KMS-11 (cell line): Measurements from ENCODE around the gene ZNF296.
A peak's percentile ranks its signal among the peaks of the same experiment; 100 is the strongest.

Experiments used
- H2AFZ ChIP-seq: fragments of 200-600 bp; sonication (generic); 2 replicates; pipeline ENCODE4 v1.6.1; 2016; ENCODE audit warnings: antibody characterized with exemption, mixed run types, low read depth
- H3K27ac ChIP-seq: fragments of 200-600 bp; sonication (generic); 2 replicates; pipeline ENCODE4 v1.6.1; 2016; ENCODE audit warnings: mild to moderate bottlenecking, mixed run types
- H3K27me3 ChIP-seq: fragments of 200-600 bp; sonication (generic); 2 replicates; pipeline ENCODE4 v1.6.1; 2017; ENCODE audit warnings: mild to moderate bottlenecking, low read depth, mixed run types, moderate library complexity; ENCODE audit not compliant: insufficient read depth
- H3K36me3 ChIP-seq: fragments of 200-600 bp; sonication (generic); 2 replicates; pipeline ENCODE4 v1.6.1; 2017; ENCODE audit warnings: mild to moderate bottlenecking, mixed run types; ENCODE audit not compliant: insufficient read depth
- H3K4me1 ChIP-seq: fragments of 200-600 bp; sonication (generic); 2 replicates; pipeline ENCODE4 v1.6.1; 2016; ENCODE audit warnings: mild to moderate bottlenecking, low read depth, mixed run types; ENCODE audit not compliant: poor library complexity, severe bottlenecking
- H3K4me2 ChIP-seq: fragments of 200-600 bp; sonication (generic); 2 replicates; pipeline ENCODE4 v1.7.0; 2016; ENCODE audit warnings: mild to moderate bottlenecking, mixed run types
- H3K4me3 ChIP-seq: fragments of 200-600 bp; sonication (generic); IDR thresholded peaks from 2 replicates; pipeline ENCODE4 v1.6.1; 2017; ENCODE audit warnings: low read depth, low read length, mixed read lengths; ENCODE audit not compliant: insufficient read depth
- H3K79me2 ChIP-seq: fragments of 200-600 bp; sonication (generic); 2 replicates; pipeline ENCODE4 v1.6.1; 2016; ENCODE audit warnings: low read depth, mixed run types; ENCODE audit not compliant: insufficient read depth
- H3K9ac ChIP-seq: fragments of 200-600 bp; sonication (generic); 2 replicates; pipeline ENCODE4 v1.6.1; 2016; ENCODE audit warnings: mild to moderate bottlenecking, mixed run types
- H4K20me1 ChIP-seq: fragments of 200-600 bp; sonication (generic); 2 replicates; pipeline ENCODE4 v1.6.1; 2016; ENCODE audit warnings: mild to moderate bottlenecking, mixed run types; ENCODE audit not compliant: insufficient read depth
- TF ChIP-seq, protein P1 (sequence below): fragments of 200-600 bp; sonication (generic); conservative IDR thresholded peaks from 2 replicates; pipeline ENCODE4 v1.6.1; 2017; ENCODE audit warnings: low read depth, mild to moderate bottlenecking, antibody characterized with exemption, low read length, moderate library complexity, mixed read lengths

Gene ZNF296

DNA sequence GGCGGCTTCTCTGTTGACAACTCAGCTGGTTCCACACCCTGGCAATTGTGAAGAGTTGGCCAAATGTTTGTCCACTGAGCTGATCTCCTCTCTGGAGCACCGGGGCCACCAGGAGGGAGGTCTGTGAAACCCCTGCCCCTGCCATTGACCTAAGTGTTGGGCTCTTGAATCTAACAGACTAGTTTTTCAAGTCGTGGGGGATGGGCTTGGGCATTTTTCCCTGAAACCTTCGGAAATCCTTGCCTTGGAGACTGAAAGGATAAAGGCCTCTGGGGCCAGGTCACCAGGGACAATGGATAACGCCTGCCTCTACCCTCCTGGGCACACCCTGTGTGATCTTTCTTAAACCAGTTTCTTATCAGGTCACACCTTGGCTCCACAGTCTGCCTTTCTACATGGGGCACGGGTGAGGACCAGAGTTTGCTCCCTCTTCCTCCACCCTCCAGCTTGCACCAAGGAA lies 3.7 kb upstream of the ZNF296 start:
- H3K4me2 ChIP-seq, result peak overlapping the region; percentile 63
- H3K9ac ChIP-seq, result peak overlapping the region; percentile 82; the same call in 1 of the 2 replicates
- H4K20me1 ChIP-seq, result no peaks in the 10 kb centered on the region; the same call in 1 of the 2 replicates
- H3K27ac ChIP-seq, result peak overlapping the region; percentile 64
- peaks cover 77% of the 10 kb centered on the region for H3K79me2 ChIP-seq
- TF ChIP-seq, protein P1, sequence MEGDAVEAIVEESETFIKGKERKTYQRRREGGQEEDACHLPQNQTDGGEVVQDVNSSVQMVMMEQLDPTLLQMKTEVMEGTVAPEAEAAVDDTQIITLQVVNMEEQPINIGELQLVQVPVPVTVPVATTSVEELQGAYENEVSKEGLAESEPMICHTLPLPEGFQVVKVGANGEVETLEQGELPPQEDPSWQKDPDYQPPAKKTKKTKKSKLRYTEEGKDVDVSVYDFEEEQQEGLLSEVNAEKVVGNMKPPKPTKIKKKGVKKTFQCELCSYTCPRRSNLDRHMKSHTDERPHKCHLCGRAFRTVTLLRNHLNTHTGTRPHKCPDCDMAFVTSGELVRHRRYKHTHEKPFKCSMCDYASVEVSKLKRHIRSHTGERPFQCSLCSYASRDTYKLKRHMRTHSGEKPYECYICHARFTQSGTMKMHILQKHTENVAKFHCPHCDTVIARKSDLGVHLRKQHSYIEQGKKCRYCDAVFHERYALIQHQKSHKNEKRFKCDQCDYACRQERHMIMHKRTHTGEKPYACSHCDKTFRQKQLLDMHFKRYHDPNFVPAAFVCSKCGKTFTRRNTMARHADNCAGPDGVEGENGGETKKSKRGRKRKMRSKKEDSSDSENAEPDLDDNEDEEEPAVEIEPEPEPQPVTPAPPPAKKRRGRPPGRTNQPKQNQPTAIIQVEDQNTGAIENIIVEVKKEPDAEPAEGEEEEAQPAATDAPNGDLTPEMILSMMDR, result no peak
- H3K4me3 ChIP-seq, result no peak overlapping the region
- 0 out of 2 replicates have a peak overlapping the region, but pooled peaks have one; percentile 57 for H2AFZ ChIP-seq
- H3K4me1 ChIP-seq, result peaks cover 40% of the 10 kb centered on the region
- H3K36me3 ChIP-seq, result no peaks in the 10 kb centered on the region
- no peaks in the 10 kb centered on the region for H3K27me3 ChIP-seq

DNA sequence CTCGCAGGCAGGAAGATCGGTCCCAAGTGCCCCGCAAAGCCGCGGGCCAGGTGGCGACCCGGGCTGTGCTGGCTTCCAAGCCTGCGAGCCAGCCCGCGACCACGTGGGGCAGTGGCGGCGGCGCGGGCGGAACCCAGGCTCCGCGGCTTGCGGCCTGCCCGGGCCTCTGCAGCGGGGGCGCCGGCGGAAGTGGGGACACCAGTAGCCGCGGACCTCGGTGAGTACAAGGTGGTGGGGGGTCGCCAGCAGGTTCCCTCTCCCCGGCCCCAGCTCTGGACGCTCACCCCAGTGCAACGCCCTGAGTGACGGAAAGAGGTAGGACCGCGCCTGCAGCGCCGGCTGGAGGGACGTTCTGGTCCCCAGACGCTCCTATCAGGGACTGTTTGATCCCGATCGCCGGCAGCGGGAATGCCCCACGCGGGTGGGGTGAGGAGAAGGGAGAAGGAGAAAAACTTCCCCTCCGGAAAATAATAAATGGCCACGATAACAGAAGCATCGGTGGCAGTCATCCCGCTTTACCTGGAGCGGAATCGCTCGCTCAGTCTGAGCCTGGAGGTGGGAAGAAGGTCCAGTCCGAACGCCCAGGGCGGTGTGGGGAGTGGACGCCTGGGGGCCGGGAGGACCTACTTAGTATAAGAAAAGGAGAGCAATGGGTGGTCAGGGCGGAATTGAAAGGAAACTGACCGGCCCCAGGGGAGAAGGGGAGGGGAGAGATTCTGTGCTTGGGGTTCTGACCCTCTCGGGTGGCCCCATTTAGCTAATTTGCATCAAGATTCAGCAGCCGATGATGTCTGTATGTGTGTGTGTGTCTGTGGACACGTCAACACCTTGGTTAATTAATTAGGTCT lies 3.0 kb upstream of the ZNF296 start, which contains the start of gene GEMIN7:
Gene GEMIN7, plus strand, starts transcription at position 198 of the 848 bp plus-strand sequence. CDS start 10,855 bp downstream, outside the sequence.
- Histone ChIP-seq H3K4me1 (peaks cover 47% of the 10 kb centered on the region), H4K20me1 (no peaks in the 10 kb centered on the region), H3K9ac (peak within 1 kb of the TSS; percentile 82), H3K27ac (peak within 1 kb of the TSS; percentile 64), H3K27me3 (no peaks in the 10 kb centered on the region), H3K79me2 (peaks cover 77% of the 10 kb centered on the region), H3K4me2 (peak within 1 kb of the TSS; percentile 63), H3K4me3 (no peak within 1 kb of the TSS), H2AFZ (peak within 1 kb of the TSS; percentile 57), H3K36me3 (no peaks in the 10 kb centered on the region)
- TF ChIP-seq, protein P1, result no peak

DNA sequence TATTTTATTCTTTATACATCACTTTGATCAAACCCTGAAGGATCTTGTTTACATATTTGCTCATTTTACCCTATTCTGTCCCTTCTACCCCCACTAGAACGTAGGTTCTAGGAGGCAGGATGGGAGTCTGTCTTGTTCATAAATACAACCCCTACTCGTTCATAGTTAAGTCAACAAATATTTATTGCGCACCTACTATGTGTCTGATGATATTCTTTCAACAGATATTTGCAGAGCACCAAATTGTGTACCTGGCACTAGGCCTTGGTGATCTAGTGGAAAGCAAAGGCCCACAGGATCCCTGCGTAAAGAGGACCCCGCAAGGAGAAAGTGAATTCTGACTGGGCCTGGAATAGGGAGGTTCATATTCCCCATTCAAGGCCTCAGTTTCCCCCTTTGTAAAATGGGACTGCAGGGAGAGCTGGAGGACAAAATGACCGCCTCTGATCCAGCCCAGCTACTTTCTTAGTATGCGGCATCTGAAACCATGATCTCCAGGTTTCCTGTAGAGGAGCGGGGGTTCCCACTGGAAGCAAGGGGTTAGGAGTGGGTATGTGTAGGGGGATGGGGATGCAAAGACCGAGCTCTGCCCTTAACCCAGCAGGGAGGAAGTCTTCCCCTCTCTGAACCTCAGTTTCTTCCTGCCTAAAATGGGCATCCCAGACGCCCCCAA lies 2.2 kb upstream of the ZNF296 start:
- H3K36me3 ChIP-seq, result no peaks in the 10 kb centered on the region
- peak overlapping the region; percentile 63 for H3K4me2 ChIP-seq
- peak overlapping the region; percentile 64 for H3K27ac ChIP-seq
- TF ChIP-seq, protein P1, result no peak
- H3K27me3 ChIP-seq, result no peaks in the 10 kb centered on the region
- H3K4me3 ChIP-seq, result no peak overlapping the region
- peaks cover 54% of the 10 kb centered on the region for H3K4me1 ChIP-seq
- H4K20me1 ChIP-seq, result no peaks in the 10 kb centered on the region
- H3K9ac ChIP-seq, result peak overlapping the region; percentile 82
- peak overlapping the region; percentile 57 for H2AFZ ChIP-seq
- H3K79me2 ChIP-seq, result peaks cover 80% of the 10 kb centered on the region

DNA sequence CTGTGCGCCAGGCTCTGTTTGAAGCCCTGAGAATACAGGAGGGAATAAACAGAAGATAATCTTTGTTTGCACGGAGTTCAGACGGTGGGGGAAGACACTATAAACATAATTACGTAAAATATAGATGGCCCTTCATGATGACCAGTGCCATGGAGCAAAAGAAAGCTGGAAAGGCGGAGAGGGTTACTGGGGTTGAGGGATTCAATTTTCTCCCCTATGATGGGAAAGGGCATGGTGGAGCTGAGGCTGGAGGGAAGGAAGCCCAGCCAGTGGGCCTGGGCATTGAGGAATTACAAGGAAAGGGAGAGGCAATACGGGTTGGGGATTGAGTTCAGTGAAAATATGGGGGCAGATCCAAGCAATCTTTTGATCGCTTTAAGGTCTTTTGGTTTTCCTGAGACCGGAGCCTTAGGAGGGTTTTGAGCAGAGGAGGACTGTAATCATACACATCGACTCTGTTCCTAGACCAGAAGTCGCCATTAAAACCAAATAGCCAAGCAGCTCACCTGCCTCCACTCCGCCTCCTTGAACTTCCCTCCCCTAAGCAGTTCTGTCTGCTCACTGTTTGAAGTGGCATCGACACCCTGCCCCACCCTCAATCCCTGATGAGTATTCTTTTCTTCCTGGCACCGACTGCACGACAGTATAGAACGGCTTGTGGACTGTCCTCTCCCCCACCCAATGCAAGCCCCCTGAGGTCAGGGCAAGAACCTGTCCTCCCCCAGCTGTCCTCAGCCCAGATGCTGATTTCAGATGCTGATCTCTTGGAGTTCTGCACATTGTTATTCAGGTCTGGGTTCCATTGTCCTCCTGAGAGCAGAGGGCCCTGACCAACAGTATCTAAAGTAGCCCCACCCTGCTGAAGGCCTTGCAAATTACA lies 813 bp upstream of the ZNF296 start:
- Histone ChIP-seq H2AFZ (peak overlapping the region; percentile 59), H3K36me3 (peaks cover 4% of the 10 kb centered on the region; the same call in 1 of the 2 replicates), H3K4me2 (peak overlapping the region; percentile 97), H3K79me2 (peaks cover 77% of the 10 kb centered on the region), H3K4me1 (peaks cover 57% of the 10 kb centered on the region), H3K4me3 (no peak overlapping the region), H4K20me1 (no peaks in the 10 kb centered on the region), H3K27ac (peak overlapping the region; percentile 59), H3K27me3 (no peaks in the 10 kb centered on the region), H3K9ac (peak overlapping the region; percentile 62; the same call in 1 of the 2 replicates)
- TF ChIP-seq, protein P1, result no peak
